ENCODE measurements around the gene C1QB. TPM values are rescaled to one million over a fixed set of nuclear protein-coding genes. Genes with fewer than 3 reads are reported as not detected.

The C1QB gene
- total RNA-seq, 1 donor, result 0.72 TPM

DNA sequence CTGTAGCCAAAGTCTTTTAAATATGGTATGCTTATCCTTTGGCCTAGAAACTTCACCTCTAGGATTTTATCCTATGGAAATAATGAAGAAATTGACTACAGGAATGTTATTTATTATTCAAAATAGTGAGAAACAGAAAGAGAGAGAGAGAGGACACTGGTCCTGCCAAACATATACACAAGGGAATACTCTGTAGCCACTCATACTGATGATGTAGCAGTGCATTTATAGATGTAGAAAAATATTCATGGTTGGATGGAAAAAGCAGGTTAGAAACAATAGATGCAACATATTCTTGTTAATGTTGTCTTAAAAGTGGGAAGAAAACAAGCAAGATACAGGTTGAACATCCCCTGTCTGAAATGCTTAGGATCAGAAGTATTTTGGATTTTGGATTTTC lies 35.4 kb downstream of the C1QB start:
- H4K20me1 ChIP-seq (ENCODE audit: insufficient read depth, low read length), result no peaks in the 10 kb centered on the region
- no peaks in the 10 kb centered on the region for H3K36me3 ChIP-seq (ENCODE audit: insufficient read depth, low read length)
- peak; percentile 80 for DNase-seq (ENCODE audit: insufficient read length, low spot score, missing footprints)
- TF ChIP-seq, protein P1, sequence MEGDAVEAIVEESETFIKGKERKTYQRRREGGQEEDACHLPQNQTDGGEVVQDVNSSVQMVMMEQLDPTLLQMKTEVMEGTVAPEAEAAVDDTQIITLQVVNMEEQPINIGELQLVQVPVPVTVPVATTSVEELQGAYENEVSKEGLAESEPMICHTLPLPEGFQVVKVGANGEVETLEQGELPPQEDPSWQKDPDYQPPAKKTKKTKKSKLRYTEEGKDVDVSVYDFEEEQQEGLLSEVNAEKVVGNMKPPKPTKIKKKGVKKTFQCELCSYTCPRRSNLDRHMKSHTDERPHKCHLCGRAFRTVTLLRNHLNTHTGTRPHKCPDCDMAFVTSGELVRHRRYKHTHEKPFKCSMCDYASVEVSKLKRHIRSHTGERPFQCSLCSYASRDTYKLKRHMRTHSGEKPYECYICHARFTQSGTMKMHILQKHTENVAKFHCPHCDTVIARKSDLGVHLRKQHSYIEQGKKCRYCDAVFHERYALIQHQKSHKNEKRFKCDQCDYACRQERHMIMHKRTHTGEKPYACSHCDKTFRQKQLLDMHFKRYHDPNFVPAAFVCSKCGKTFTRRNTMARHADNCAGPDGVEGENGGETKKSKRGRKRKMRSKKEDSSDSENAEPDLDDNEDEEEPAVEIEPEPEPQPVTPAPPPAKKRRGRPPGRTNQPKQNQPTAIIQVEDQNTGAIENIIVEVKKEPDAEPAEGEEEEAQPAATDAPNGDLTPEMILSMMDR (IDR thresholded peaks at IDR 0.05; ENCODE audit: extremely low read depth, low read depth, low read length), result no peak
- no peaks in the 10 kb centered on the region for H3K9me3 ChIP-seq (ENCODE audit: low read depth, low read length)
- H3K27me3 ChIP-seq (ENCODE audit: insufficient read depth, low read length), result peaks cover 10% of the 10 kb centered on the region
- H3K4me3 ChIP-seq (ENCODE audit: insufficient read depth, low read length), result no peak overlapping the region
- H2AFZ ChIP-seq (ENCODE audit: low read length), result no peak overlapping the region
- no peaks in the 10 kb centered on the region for H3K79me2 ChIP-seq (ENCODE audit: insufficient read depth, low read length)
- peaks cover 8% of the 10 kb centered on the region for H3K4me1 ChIP-seq (ENCODE audit: insufficient read depth, low read length)
- H3K4me2 ChIP-seq (ENCODE audit: insufficient read depth, low read length), result no peak overlapping the region
- H3K27ac ChIP-seq (ENCODE audit: low read depth, low read length), result no peak overlapping the region

DNA sequence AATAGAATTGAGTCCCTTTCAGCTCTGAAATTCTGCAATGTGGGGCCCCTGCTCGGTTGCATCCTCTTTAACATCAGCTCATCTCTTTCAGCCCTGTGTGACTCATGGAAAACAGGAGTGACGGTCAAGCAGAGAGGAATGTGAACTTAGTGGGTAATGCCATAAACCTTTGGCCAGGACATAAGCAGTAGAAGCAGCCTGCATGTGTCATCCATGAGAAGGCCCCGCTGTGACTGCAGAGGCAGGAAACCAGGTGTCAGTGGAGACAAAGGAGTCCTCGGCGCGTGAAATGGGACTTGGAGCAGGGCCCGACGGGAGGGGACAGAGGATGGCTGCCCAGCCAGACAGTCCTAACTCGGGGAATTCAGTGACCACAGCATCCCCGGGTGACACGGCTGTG lies 36.5 kb downstream of the C1QB start:
- no peak overlapping the region for H3K27ac ChIP-seq (ENCODE audit: low read depth, low read length)
- TF ChIP-seq, protein P1 (IDR thresholded peaks at IDR 0.05; ENCODE audit: extremely low read depth, low read depth, low read length), result no peak
- no peak overlapping the region for H2AFZ ChIP-seq (ENCODE audit: low read length)
- H3K79me2 ChIP-seq (ENCODE audit: insufficient read depth, low read length), result no peaks in the 10 kb centered on the region
- peak; percentile 96 for DNase-seq (ENCODE audit: insufficient read length, low spot score, missing footprints)
- peaks cover 8% of the 10 kb centered on the region for H3K4me1 ChIP-seq (ENCODE audit: insufficient read depth, low read length)
- no peaks in the 10 kb centered on the region for H4K20me1 ChIP-seq (ENCODE audit: insufficient read depth, low read length)
- H3K9me3 ChIP-seq (ENCODE audit: low read depth, low read length), result no peaks in the 10 kb centered on the region
- peaks cover 9% of the 10 kb centered on the region for H3K27me3 ChIP-seq (ENCODE audit: insufficient read depth, low read length)
- no peak overlapping the region for H3K4me2 ChIP-seq (ENCODE audit: insufficient read depth, low read length)
- H3K4me3 ChIP-seq (ENCODE audit: insufficient read depth, low read length), result no peak overlapping the region
- H3K36me3 ChIP-seq (ENCODE audit: insufficient read depth, low read length), result no peaks in the 10 kb centered on the region

DNA sequence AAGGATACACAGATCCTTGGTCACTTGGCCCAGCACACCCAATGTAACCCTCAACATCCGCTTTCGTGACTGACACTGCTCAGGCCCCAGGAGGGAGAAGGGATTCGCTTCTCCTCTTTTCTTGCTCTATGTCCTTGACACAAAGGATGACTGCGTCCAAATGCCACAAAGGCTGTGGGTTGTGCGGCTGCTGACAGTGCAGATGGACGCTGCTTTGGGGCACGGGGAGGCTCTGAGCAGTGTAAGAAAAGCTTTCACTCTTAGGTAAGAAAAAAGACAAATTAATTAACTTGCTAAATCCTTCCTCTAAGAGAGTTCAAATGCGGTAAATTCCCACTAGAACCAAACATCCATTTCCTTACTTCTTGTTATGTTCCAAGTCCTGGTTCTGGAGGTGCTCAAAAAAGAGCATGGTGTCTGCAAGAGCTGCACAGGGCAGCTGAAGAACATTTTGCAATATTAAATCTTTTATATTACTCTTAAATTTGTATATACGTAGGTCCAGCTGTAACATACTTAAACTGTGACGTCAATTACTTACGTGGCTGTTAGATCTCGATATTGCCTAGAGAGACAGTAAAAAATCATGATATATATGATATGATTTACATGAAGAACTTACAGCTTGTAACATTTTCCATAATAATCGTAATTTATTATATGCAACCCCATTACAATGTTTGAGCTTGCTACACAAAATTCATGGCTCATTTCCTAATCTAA lies 38.2 kb downstream of the C1QB start:
- Histone ChIP-seq H4K20me1 (ENCODE audit: insufficient read depth, low read length) (no peaks in the 10 kb centered on the region), H3K4me2 (ENCODE audit: insufficient read depth, low read length) (no peak overlapping the region), H3K79me2 (ENCODE audit: insufficient read depth, low read length) (no peaks in the 10 kb centered on the region), H2AFZ (ENCODE audit: low read length) (no peak overlapping the region), H3K36me3 (ENCODE audit: insufficient read depth, low read length) (no peaks in the 10 kb centered on the region), H3K4me3 (ENCODE audit: insufficient read depth, low read length) (no peak overlapping the region), H3K27me3 (ENCODE audit: insufficient read depth, low read length) (no peaks in the 10 kb centered on the region), H3K9me3 (ENCODE audit: low read depth, low read length) (no peaks in the 10 kb centered on the region), H3K4me1 (ENCODE audit: insufficient read depth, low read length) (peaks cover 8% of the 10 kb centered on the region), H3K27ac (ENCODE audit: low read depth, low read length) (no peak overlapping the region)
- TF ChIP-seq, protein P1 (IDR thresholded peaks at IDR 0.05; ENCODE audit: extremely low read depth, low read depth, low read length), result no peak
- DNase-seq (ENCODE audit: insufficient read length, low spot score, missing footprints), result peak; percentile 43

DNA sequence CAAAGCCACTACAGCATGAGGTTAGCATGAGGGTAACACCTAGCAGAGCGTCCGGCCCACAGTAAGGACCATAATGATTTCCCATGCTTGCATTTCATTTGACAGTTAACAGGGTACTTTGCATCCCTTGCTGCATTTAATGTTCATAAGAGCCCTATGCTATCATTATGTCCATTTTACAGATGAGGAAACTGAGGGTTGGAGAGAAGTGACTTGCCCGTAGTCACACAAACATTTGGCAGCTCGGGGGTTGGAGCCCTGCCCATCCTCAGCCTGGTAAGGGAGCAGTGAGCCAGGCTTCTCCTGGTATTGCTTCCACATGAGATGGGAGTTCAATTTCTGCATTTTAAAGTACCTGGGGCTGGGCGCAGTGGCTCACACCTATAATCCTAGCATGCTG lies 41.1 kb downstream of the C1QB start:
- DNase-seq (ENCODE audit: insufficient read length, low spot score, missing footprints), result no peak

More for the DNA sequence above, 41.1 kb downstream of the C1QB start:
- no peaks in the 10 kb centered on the region for H3K9me3 ChIP-seq (ENCODE audit: low read depth, low read length)
- no peak overlapping the region for H3K4me2 ChIP-seq (ENCODE audit: insufficient read depth, low read length)
- no peaks in the 10 kb centered on the region for H3K27me3 ChIP-seq (ENCODE audit: insufficient read depth, low read length)
- TF ChIP-seq, protein P1 (IDR thresholded peaks at IDR 0.05; ENCODE audit: extremely low read depth, low read depth, low read length), result no peak
- H3K27ac ChIP-seq (ENCODE audit: low read depth, low read length), result no peak overlapping the region
- peaks cover 8% of the 10 kb centered on the region for H3K4me1 ChIP-seq (ENCODE audit: insufficient read depth, low read length)
- H4K20me1 ChIP-seq (ENCODE audit: insufficient read depth, low read length), result no peaks in the 10 kb centered on the region
- H3K4me3 ChIP-seq (ENCODE audit: insufficient read depth, low read length), result no peak overlapping the region
- H3K36me3 ChIP-seq (ENCODE audit: insufficient read depth, low read length), result no peaks in the 10 kb centered on the region
- H3K79me2 ChIP-seq (ENCODE audit: insufficient read depth, low read length), result no peaks in the 10 kb centered on the region
- H2AFZ ChIP-seq (ENCODE audit: low read length), result no peak overlapping the region

Data from osteoblast (primary cell).